Neural cell (in vitro differentiated cells): ENCODE results near the gene HES4. TPM values are rescaled to one million over a fixed set of nuclear protein-coding genes. Genes with fewer than 3 reads are reported as not detected.

Source experiments
- H2AFZ ChIP-seq: fragments of 200-600, 300-800 bp; sonication (generic), shearing (Covaris generic); 2 replicates; pipeline ENCODE4 v1.6.0; 2014; ENCODE audit warnings: low read depth, mild to moderate bottlenecking, antibody characterized with exemption, low read length, moderate library complexity
- H3F3A ChIP-seq: fragments of 200-600 bp; shearing (Covaris generic); 2 replicates; pipeline ENCODE4 v1.6.1; 2016; ENCODE audit warnings: mild to moderate bottlenecking, moderate library complexity, mixed read lengths, antibody characterized with exemption, low read length; ENCODE audit not compliant: insufficient read depth, poor library complexity, severe bottlenecking
- H3K27ac ChIP-seq: fragments of 200-600, 300-800 bp; sonication (generic), shearing (Covaris generic); 2 replicates; pipeline ENCODE4 v1.5.1; 2014; ENCODE audit warnings: mild to moderate bottlenecking, low read length, moderate library complexity
- H3K27me3 ChIP-seq: fragments of 300-800, 200-600 bp; sonication (generic), shearing (Covaris generic); 2 replicates; pipeline ENCODE4 v1.6.0; 2014; ENCODE audit warnings: mild to moderate bottlenecking, low read depth, low read length, moderate library complexity; ENCODE audit not compliant: insufficient read depth
- H3K36me3 ChIP-seq: fragments of 300-800, 200-600 bp; sonication (generic), shearing (Covaris generic); 2 replicates; pipeline ENCODE4 v1.5.1; 2014; ENCODE audit warnings: mild to moderate bottlenecking, antibody characterized with exemption, low read length, moderate library complexity; ENCODE audit not compliant: insufficient read depth
- H3K4me2 ChIP-seq: fragments of 300-800, 200-600 bp; sonication (generic), shearing (Covaris generic); 2 replicates; pipeline ENCODE4 v1.6.0; 2014; ENCODE audit warnings: mild to moderate bottlenecking, low read length
- H3K4me3 ChIP-seq: fragments of 300-800, 200-600 bp; sonication (generic), shearing (Covaris generic); 2 replicates; pipeline ENCODE4 v1.5.1; 2014; ENCODE audit warnings: mild to moderate bottlenecking, low read length, moderate library complexity
- H3K79me2 ChIP-seq: fragments of 200-600 bp; shearing (Covaris generic); replicated peaks from 2 replicates; pipeline ENCODE4 v1.6.0; 2014; ENCODE audit warnings: mild to moderate bottlenecking, low read length, moderate library complexity; ENCODE audit not compliant: insufficient read depth
- H3K9ac ChIP-seq: fragments of 300-800, 200-600 bp; sonication (generic), shearing (Covaris generic); 2 replicates; pipeline ENCODE4 v1.6.1; 2016; ENCODE audit warnings: mild to moderate bottlenecking, low read length, mixed read lengths
- H3K9me2 ChIP-seq: fragments of 200-600 bp; shearing (Covaris generic); 2 replicates; pipeline ENCODE4 v1.6.1; 2016; ENCODE audit warnings: mild to moderate bottlenecking, low read length, mixed read lengths; ENCODE audit not compliant: insufficient read depth
- H3K9me3 ChIP-seq: fragments of 200-600, 300-800 bp; sonication (generic), shearing (Covaris generic); 2 replicates; pipeline ENCODE4 v1.6.1; 2016; ENCODE audit warnings: mild to moderate bottlenecking, mixed run types, low read length, moderate library complexity, mixed read lengths
- H4K20me1 ChIP-seq: fragments of 200-600 bp; shearing (Covaris generic); 2 replicates; pipeline ENCODE4 v1.6.1; 2016; ENCODE audit warnings: mild to moderate bottlenecking, mixed run types; ENCODE audit not compliant: insufficient read depth
- EP300 ChIP-seq: fragments of 450-650 bp; conservative IDR thresholded peaks from 2 replicates; pipeline ENCODE4 v1.6.1; 2014; ENCODE audit warnings: antibody characterized with exemption, mild to moderate bottlenecking, moderate library complexity; ENCODE audit not compliant: poor library complexity, severe bottlenecking
- EZH2 ChIP-seq: fragments of 200-600, 300-800 bp; shearing (Covaris generic), sonication (generic); IDR thresholded peaks from 2 replicates; pipeline ENCODE4 v1.6.1; 2014; ENCODE audit warnings: antibody characterized with exemption, low read length, borderline replicate concordance, mild to moderate bottlenecking; ENCODE audit not compliant: insufficient read depth, poor library complexity, severe bottlenecking
- MXI1 ChIP-seq: fragments of 450-650 bp; conservative IDR thresholded peaks from 2 replicates; pipeline ENCODE4 v1.6.1; 2014; ENCODE audit warnings: antibody characterized with exemption, mild to moderate bottlenecking; ENCODE audit not compliant: poor library complexity, severe bottlenecking
- POLR2AphosphoS5 ChIP-seq: IDR thresholded peaks from 2 replicates; pipeline ENCODE4 v1.6.1; 2012
- RAD21 ChIP-seq: fragments of 450-650 bp; conservative IDR thresholded peaks from 2 replicates; pipeline ENCODE4 v1.6.1; 2014; ENCODE audit warnings: antibody characterized with exemption, mild to moderate bottlenecking, moderate library complexity
- SMC3 ChIP-seq: fragments of 450-650 bp; conservative IDR thresholded peaks from 2 replicates; pipeline ENCODE4 v1.6.1; 2014; ENCODE audit warnings: antibody characterized with exemption, mild to moderate bottlenecking, moderate library complexity; ENCODE audit not compliant: poor library complexity
- TAF1 ChIP-seq: IDR thresholded peaks from 2 replicates; pipeline ENCODE4 v1.6.1; 2012; ENCODE audit warnings: low read depth
- polyA plus RNA-seq: library from polyadenylated mRNA; depleted of rRNA; stranded (reverse); fragments of >200 nt; gene quantifications from 2 replicates; pipeline ENCODE4 v1.2.3, GENCODE V29; 2014
- TF ChIP-seq, protein P1 (sequence below): fragments of 450-650 bp; IDR thresholded peaks from 2 replicates; pipeline ENCODE4 v1.5.1; 2014; ENCODE audit warnings: antibody characterized with exemption, mild to moderate bottlenecking, moderate library complexity; ENCODE audit not compliant: poor library complexity, severe bottlenecking
- TF ChIP-seq, protein P2 (sequence below): IDR thresholded peaks from 2 replicates; pipeline ENCODE4 v1.6.1; 2012; ENCODE audit warnings: borderline replicate concordance

Gene HES4
- polyA plus RNA-seq, 1 donor from 2014 or later, result 196 TPM

DNA sequence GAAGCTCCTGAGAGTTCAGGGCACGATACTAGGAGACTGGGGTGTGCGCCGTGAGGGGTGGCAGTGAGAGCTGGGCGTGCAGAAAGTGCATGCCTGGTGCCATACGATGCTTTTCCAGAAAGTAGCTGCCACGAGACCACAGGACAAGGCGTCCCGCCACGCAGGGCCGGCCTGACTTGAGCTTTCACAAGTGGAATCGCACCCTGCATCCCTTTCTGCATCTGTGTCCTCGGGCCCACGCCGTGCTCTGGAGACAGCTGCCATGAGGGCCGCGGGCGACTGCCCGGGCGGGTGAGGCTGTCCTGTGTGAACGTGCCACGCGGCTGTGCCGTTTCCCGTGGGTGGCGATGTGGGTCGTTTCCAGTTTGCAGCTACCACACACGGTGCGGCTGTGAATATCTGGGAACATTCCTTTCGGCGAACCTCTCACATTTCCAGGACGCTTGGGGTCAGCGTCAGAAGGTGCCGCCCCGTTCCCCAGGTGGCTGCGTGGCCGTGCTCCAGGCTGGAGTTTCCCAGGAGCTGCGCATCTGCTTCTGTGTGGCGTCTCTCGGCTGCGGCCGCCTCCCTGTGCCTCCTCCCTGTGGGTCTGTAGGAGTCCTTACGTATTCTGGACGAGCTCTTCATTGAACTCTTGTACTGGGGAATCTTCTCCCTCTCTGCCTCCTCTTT, 17.0 kb downstream of the HES4 start:
- Histone ChIP-seq H3K27ac (no peak overlapping the region), H4K20me1 (no peaks in the 10 kb centered on the region), H3K4me3 (no peak overlapping the region), H3K9ac (no peak overlapping the region), H3K36me3 (no peaks in the 10 kb centered on the region), H3K4me2 (no peak overlapping the region), H3K79me2 (no peaks in the 10 kb centered on the region), H3K9me2 (no peaks in the 10 kb centered on the region), H2AFZ (no peak overlapping the region), H3F3A (no peaks in the 10 kb centered on the region), H3K27me3 (no peaks in the 10 kb centered on the region), H3K9me3 (no peaks in the 10 kb centered on the region)
- no peak for TF ChIP-seq EZH2
- no peak for TF ChIP-seq TAF1
- TF ChIP-seq, protein P1, sequence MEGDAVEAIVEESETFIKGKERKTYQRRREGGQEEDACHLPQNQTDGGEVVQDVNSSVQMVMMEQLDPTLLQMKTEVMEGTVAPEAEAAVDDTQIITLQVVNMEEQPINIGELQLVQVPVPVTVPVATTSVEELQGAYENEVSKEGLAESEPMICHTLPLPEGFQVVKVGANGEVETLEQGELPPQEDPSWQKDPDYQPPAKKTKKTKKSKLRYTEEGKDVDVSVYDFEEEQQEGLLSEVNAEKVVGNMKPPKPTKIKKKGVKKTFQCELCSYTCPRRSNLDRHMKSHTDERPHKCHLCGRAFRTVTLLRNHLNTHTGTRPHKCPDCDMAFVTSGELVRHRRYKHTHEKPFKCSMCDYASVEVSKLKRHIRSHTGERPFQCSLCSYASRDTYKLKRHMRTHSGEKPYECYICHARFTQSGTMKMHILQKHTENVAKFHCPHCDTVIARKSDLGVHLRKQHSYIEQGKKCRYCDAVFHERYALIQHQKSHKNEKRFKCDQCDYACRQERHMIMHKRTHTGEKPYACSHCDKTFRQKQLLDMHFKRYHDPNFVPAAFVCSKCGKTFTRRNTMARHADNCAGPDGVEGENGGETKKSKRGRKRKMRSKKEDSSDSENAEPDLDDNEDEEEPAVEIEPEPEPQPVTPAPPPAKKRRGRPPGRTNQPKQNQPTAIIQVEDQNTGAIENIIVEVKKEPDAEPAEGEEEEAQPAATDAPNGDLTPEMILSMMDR, result no peak
- no peak for TF ChIP-seq POLR2AphosphoS5

DNA sequence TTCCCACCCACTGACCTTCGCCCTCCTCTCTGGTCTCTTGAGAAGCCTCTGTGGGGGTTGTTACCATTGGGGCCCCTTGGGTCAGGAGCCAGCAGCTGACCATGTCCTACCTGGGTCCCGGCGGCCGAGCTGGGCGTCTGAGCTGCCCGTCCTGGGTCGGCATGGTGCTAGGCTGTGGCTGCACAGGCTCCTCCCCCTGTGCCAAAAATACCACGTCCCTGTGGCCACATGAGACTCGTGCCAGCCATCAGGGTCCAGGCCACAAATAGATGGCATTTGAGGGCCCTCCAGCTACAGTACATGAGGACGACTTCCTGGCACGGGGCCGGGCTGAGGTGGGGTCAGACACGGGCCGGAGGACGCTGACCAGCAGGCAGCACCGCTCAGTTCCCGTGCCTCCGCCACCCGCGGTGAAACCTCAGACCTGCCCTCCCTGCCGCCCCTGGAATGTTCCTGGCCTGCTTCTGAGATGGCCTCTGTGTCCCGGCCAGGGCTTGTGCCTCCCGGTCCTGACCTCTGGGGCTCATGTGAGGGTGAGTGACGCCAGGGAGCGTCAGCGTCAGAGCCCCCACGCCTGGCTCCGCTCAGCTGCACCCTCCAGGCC, 17.8 kb downstream of the HES4 start, which contains the start of gene PERM1:
Gene PERM1, minus strand, starts transcription at position 139 of the 604 bp plus-strand sequence. CDS start 1,064 bp downstream, outside the sequence.
- Histone ChIP-seq H3F3A (no peaks in the 10 kb centered on the region), H3K79me2 (no peaks in the 10 kb centered on the region), H3K9me2 (no peaks in the 10 kb centered on the region), H3K27ac (no peak within 1 kb of the TSS), H3K9ac (no peak within 1 kb of the TSS), H2AFZ (no peak within 1 kb of the TSS), H3K4me2 (no peak within 1 kb of the TSS), H3K27me3 (no peaks in the 10 kb centered on the region), H3K4me3 (no peak within 1 kb of the TSS), H3K9me3 (no peaks in the 10 kb centered on the region), H3K36me3 (no peaks in the 10 kb centered on the region), H4K20me1 (no peaks in the 10 kb centered on the region)
- TF ChIP-seq RAD21, result no peak

GRCh38 chr1:981491-981954, 18.4 kb downstream of the HES4 start:
- H3F3A ChIP-seq, result no peaks in the 10 kb centered on the region
- no peak overlapping the region for H2AFZ ChIP-seq
- no peak overlapping the region for H3K27ac ChIP-seq
- no peaks in the 10 kb centered on the region for H3K27me3 ChIP-seq
- H3K36me3 ChIP-seq, result no peaks in the 10 kb centered on the region
- H3K9me2 ChIP-seq, result no peaks in the 10 kb centered on the region
- TF ChIP-seq RAD21, result no peak
- no peak for TF ChIP-seq MXI1
- no peak for TF ChIP-seq SMC3
- TF ChIP-seq TAF1, result no peak
- TF ChIP-seq, protein P2, sequence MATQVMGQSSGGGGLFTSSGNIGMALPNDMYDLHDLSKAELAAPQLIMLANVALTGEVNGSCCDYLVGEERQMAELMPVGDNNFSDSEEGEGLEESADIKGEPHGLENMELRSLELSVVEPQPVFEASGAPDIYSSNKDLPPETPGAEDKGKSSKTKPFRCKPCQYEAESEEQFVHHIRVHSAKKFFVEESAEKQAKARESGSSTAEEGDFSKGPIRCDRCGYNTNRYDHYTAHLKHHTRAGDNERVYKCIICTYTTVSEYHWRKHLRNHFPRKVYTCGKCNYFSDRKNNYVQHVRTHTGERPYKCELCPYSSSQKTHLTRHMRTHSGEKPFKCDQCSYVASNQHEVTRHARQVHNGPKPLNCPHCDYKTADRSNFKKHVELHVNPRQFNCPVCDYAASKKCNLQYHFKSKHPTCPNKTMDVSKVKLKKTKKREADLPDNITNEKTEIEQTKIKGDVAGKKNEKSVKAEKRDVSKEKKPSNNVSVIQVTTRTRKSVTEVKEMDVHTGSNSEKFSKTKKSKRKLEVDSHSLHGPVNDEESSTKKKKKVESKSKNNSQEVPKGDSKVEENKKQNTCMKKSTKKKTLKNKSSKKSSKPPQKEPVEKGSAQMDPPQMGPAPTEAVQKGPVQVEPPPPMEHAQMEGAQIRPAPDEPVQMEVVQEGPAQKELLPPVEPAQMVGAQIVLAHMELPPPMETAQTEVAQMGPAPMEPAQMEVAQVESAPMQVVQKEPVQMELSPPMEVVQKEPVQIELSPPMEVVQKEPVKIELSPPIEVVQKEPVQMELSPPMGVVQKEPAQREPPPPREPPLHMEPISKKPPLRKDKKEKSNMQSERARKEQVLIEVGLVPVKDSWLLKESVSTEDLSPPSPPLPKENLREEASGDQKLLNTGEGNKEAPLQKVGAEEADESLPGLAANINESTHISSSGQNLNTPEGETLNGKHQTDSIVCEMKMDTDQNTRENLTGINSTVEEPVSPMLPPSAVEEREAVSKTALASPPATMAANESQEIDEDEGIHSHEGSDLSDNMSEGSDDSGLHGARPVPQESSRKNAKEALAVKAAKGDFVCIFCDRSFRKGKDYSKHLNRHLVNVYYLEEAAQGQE, result no peak
- TF ChIP-seq, protein P1, result no peak
- TF ChIP-seq EZH2, result no peak
- TF ChIP-seq EP300, result no peak
- TF ChIP-seq POLR2AphosphoS5, result no peak
- H3K9me3 ChIP-seq, result no peaks in the 10 kb centered on the region
- H3K9ac ChIP-seq, result no peak overlapping the region
- no peaks in the 10 kb centered on the region for H3K79me2 ChIP-seq
- H3K4me3 ChIP-seq, result no peak overlapping the region
- H3K4me2 ChIP-seq, result no peak overlapping the region
- H4K20me1 ChIP-seq, result no peaks in the 10 kb centered on the region
